Activated T-cell treated with anti-CD3 and anti-CD28 coated beads, Interleukin-2, amount 50 U/mL, for 4 hours (primary cell): ENCODE measurements around the gene STAB1. TPM values are rescaled to one million over a fixed set of nuclear protein-coding genes. Genes with fewer than 3 reads are reported as not detected.

ENCODE experiments used
- ATAC-seq, 2 donors: fragments of 200-7000 bp; cut with Tn5 transposase; one replicate each; pipeline ENCODE4 v1.10.0; 2021
- DNase-seq: peaks from one replicate; pipeline ENCODE4 v3.0.0-alpha.2; 2020
- H3K27me3 Mint-ChIP-seq: one replicate; pipeline ENCODE4 v1.8.0; 2021; ENCODE audit warnings: low read depth, mixed read lengths
- H3K36me3 Mint-ChIP-seq: one replicate; pipeline ENCODE4 v1.8.0; 2022; ENCODE audit warnings: mixed read lengths; ENCODE audit not compliant: insufficient read depth
- H3K4me1 Mint-ChIP-seq: one replicate; pipeline ENCODE4 v1.8.0; 2021; ENCODE audit warnings: low read depth, mixed read lengths
- H3K4me3 Mint-ChIP-seq: one replicate; pipeline ENCODE4 v1.8.0; 2021; ENCODE audit warnings: mild to moderate bottlenecking, moderate library complexity, mixed read lengths
- H3K9me3 Mint-ChIP-seq: one replicate; pipeline ENCODE4 v1.8.0; 2021; ENCODE audit warnings: mixed read lengths
- total RNA-seq, 3 donors: library from RNA; stranded (reverse); gene quantifications; one replicate each; pipeline ENCODE4 v1.2.1, GENCODE V29; 2021

The STAB1 gene
- total RNA-seq, 3 donors from 2014 or later = 0.30 to 0.73 (median 0.40) TPM

DNA sequence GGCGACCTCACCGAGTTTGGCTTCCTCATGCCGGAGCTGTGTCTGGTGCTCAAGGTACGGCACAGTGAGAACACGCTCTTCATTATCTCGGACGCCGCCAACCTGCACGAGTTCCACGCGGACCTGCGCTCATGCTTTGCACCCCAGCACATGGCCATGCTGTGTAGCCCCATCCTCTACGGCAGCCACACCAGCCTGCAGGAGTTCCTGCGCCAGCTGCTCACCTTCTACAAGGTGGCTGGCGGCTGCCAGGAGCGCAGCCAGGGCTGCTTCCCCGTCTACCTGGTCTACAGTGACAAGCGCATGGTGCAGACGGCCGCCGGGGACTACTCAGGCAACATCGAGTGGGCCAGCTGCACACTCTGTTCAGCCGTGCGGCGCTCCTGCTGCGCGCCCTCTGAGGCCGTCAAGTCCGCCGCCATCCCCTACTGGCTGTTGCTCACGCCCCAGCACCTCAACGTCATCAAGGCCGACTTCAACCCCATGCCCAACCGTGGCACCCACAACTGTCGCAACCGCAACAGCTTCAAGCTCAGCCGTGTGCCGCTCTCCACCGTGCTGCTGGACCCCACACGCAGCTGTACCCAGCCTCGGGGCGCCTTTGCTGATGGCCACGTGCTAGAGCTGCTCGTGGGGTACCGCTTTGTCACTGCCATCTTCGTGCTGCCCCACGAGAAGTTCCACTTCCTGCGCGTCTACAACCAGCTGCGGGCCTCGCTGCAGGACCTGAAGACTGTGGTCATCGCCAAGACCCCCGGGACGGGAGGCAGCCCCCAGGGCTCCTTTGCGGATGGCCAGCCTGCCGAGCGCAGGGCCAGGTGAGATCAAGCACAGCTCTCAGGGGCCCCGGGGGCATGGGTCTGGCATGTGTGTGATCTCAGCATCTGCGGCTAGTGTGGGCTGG is 7.1 kb upstream of the STAB1 start:
- no peak for ATAC-seq
- no peak overlapping the region for H3K4me3 Mint-ChIP-seq
- H3K4me1 Mint-ChIP-seq = no peaks in the 10 kb centered on the region

DNA sequence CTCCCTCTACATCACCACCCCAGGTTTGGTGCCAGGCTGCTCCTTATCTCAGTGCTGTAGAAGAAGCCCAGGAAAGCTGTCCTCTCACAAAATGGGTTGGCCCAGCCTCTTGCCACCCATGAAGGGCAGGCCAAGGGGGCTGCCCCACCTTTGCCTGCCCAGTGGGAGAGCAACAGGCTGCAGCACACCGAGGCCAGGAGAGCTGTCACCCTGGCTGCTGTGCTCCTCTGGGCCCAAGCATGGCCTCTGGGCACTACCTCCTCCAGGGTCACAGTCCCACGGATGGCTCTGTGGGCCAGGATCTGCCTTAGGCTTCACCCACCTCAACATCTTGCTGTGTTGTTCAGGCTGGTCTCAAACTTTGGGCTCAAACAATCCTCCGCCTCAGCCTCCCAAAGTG is 6.4 kb upstream of the STAB1 start:
- peaks cover 25% of the 10 kb centered on the region for H3K36me3 Mint-ChIP-seq
- no peak overlapping the region for H3K4me3 Mint-ChIP-seq
- H3K4me1 Mint-ChIP-seq = no peaks in the 10 kb centered on the region
- ATAC-seq = no peak
- H3K9me3 Mint-ChIP-seq = no peaks in the 10 kb centered on the region
- no peak for DNase-seq
- H3K27me3 Mint-ChIP-seq = no peaks in the 10 kb centered on the region

More for the DNA sequence above, 7.1 kb upstream of the STAB1 start:
- DNase-seq = no peak
- peaks cover 25% of the 10 kb centered on the region for H3K36me3 Mint-ChIP-seq
- H3K9me3 Mint-ChIP-seq = no peaks in the 10 kb centered on the region
- no peaks in the 10 kb centered on the region for H3K27me3 Mint-ChIP-seq

DNA sequence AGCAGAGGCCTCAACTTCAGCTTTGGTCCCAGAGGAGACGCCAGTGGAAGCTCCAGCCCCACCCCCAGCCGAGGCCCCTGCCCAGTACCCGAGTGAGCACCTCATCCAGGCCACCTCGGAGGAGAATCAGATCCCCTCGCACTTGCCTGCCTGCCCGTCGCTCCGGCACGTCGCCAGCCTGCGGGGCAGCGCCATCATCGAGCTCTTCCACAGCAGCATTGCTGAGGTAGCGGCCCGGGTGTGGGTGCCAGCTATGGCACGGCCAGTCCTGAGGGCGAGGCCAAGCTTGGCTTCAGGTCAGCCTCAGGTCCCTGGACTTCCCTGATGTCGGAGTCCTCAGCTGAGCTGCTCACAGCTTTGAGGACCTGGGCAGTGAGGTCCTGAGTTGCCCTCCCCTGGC is 5.7 kb upstream of the STAB1 start:
- no peak overlapping the region for H3K4me3 Mint-ChIP-seq
- no peaks in the 10 kb centered on the region for H3K4me1 Mint-ChIP-seq
- no peaks in the 10 kb centered on the region for H3K9me3 Mint-ChIP-seq
- ATAC-seq (no peak), DNase-seq (no peak)
- H3K27me3 Mint-ChIP-seq = no peaks in the 10 kb centered on the region
- peaks cover 22% of the 10 kb centered on the region for H3K36me3 Mint-ChIP-seq

DNA sequence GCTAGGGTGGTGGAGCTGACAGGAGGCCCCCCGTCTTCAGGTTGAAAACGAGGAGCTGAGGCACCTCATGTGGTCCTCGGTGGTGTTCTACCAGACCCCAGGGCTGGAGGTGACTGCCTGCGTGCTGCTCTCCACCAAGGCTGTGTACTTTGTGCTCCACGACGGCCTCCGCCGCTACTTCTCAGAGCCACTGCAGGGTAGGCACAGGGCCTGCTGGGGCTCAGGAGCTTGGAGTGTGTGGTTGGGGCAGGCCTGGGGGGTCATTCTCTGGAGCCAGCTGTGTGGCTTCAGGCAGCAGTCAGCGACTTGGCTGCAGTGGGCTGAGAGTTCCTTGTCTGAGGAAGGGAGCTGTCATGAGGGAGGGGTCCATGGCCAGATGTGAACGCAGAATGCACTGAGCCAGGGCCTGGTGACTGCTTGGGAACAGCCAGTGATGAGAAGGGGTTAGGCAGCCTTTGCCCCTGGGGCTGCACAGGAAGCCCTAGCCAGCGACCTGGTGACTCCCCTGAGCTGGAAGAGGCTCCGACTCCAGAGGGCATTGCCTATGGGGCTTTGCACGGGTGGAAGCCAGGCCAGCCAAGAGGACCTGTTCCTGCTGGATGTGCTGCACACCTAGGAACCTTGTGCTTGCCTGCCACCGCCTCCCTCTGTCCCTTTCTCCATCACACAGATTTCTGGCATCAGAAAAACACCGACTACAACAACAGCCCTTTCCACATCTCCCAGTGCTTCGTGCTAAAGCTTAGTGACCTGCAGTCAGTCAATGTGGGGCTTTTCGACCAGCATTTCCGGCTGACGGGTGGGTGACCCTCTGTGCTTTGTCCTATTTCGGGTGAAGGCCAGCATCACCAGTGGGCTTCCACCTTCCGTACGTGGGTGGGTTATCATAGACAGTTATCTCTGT is 4.9 kb upstream of the STAB1 start:
- Mint-ChIP-seq H3K27me3 (no peaks in the 10 kb centered on the region), H3K4me3 (no peak overlapping the region), H3K9me3 (no peaks in the 10 kb centered on the region), H3K4me1 (no peaks in the 10 kb centered on the region), H3K36me3 (peaks cover 19% of the 10 kb centered on the region)
- DNase-seq (no peak), ATAC-seq (no peak)

DNA sequence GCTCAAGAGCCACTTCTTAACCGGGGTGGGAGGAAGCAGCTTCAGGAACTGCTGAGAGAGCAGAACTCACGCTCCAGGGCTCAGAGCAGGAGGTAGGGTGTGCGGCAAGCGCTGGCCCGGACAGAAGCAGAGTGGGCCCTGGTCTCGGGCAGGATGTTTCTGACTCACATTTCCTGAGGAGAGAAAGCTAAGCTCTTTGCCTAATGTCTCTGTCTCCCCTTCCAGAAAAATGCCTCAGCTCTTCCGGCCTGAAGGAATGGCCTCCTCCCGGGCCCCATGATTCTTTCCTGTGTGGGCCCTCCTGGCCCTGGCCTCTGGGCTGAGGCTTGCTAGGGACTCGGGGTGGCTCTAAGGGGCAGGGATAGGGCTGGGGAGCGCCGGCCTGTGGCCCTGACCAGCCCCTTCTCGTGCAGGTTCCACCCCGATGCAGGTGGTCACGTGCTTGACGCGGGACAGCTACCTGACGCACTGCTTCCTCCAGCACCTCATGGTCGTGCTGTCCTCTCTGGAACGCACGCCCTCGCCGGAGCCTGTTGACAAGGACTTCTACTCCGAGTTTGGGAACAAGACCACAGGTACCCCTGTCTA is 4.1 kb upstream of the STAB1 start:
- no peaks in the 10 kb centered on the region for H3K9me3 Mint-ChIP-seq
- H3K4me3 Mint-ChIP-seq = no peak overlapping the region
- DNase-seq = no peak
- no peaks in the 10 kb centered on the region for H3K4me1 Mint-ChIP-seq
- no peak for ATAC-seq
- H3K27me3 Mint-ChIP-seq = no peaks in the 10 kb centered on the region
- peaks cover 18% of the 10 kb centered on the region for H3K36me3 Mint-ChIP-seq

DNA sequence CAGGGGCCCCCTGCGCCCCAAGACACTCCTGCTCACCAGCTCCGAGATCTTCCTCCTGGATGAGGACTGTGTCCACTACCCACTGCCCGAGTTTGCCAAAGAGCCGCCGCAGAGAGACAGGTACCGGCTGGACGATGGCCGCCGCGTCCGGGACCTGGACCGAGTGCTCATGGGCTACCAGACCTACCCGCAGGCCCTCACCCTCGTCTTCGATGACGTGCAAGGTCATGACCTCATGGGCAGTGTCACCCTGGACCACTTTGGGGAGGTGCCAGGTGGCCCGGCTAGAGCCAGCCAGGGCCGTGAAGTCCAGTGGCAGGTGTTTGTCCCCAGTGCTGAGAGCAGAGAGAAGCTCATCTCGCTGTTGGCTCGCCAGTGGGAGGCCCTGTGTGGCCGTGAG is 3.1 kb upstream of the STAB1 start:
- Mint-ChIP-seq H3K36me3 (peaks cover 18% of the 10 kb centered on the region), H3K4me3 (no peak overlapping the region), H3K27me3 (no peaks in the 10 kb centered on the region), H3K9me3 (no peaks in the 10 kb centered on the region), H3K4me1 (no peaks in the 10 kb centered on the region)
- ATAC-seq (no peak), DNase-seq (no peak)

DNA sequence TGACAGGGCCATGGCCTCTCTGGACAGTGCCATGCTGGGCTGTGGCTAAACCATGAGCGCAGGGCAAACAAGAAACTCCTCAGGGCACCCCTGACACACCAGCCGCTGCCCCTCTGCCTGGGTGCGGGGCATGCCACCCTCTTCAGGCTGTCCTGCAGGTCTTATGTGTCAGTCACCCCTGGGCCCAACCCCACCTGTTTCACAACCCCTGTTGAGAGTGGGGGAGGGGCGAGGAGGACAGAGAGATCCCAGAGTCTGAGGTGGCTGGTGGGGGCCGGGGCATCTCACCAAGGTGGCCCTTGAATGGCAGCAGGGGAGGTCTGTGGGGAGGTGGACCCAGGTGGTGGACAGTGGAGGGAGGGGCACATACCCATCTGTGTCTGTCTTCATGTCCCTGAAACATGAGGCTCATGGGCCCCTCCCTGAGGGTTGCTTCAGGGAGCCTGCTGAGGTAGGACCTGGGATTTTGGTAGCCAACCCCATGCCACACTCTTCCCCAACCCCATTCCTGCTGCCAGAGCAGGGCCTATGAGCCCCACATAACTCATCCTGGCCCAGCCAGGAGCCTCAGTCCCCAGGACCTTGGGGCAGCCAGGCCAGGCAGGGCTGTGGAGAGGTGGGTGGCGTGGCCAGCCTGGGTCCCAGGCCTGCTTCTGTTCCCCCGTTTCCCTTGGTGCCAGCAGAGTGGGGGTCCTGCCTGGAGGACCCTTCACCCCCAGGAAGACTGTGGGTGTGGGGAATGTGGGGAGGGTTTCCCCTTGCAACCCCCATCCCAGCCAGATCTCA is 1.7 kb upstream of the STAB1 start:
- DNase-seq (no peak), ATAC-seq (no peak)
- Mint-ChIP-seq H3K36me3 (peaks cover 9% of the 10 kb centered on the region), H3K4me1 (no peaks in the 10 kb centered on the region), H3K9me3 (no peaks in the 10 kb centered on the region), H3K4me3 (no peak overlapping the region), H3K27me3 (no peaks in the 10 kb centered on the region)

DNA sequence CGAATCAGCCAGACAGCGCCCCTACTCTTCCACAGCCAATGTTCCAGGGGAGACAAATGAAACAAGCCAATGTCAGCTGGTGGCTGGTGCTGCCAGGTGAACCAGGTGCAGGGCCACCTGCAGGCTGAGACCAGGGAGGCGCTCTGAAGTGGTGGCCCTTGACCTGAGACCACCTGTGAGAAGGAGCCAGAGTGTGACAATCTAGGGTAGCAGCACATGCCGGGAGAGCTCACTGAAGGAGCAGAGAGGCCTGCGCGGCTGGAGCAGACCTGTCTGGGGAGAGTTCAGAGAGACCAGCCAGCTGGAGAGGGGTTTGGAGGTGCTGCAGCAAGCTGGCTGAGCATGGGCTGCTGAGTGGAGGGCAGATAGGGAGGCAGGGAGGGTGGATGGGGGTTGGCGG is 693 bp upstream of the STAB1 start:
- no peak for ATAC-seq
- no peak overlapping the region for H3K4me3 Mint-ChIP-seq
- no peaks in the 10 kb centered on the region for H3K9me3 Mint-ChIP-seq
- H3K36me3 Mint-ChIP-seq = peaks cover 9% of the 10 kb centered on the region
- H3K4me1 Mint-ChIP-seq = no peaks in the 10 kb centered on the region
- no peak for DNase-seq
- no peaks in the 10 kb centered on the region for H3K27me3 Mint-ChIP-seq

DNA sequence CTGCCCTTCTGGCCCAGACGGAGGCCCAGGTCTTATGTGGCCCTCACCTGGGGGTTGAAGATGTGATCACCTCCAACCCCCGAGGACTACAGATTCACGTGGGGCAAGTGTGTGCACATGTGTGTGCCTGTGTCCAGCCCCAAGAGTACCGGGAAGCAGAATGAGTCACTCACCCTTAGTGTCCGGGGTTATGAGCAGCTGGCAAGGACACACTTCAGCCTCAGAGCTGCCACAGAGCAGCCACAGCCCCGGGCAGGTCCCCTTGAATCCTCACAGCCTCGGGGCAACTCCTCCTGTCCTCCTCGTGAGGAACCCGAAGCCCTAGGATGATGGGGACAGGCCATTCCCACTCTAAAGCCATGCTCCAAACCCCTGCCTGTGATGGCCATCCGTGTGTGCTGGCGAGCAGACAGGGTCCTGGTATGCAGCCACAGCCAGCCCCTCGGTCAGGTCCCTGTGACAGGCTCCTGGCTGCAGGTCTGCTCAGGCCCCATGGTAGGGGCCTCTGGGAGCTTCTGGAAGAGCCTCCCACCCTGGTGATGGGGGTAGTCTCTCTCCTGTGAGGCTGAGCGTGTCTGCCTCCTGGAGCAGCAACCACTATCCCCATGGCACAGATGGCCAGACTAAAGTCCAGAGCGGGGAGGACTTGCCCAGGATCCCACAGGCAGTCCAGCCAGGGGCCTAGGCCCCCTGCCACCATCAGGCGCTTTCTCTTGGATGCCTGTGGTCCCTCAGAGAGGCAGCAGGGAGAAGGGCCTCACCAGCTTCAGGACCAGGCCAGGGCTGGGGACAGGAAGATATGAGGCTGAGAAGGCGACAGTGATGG is 852 bp downstream of the STAB1 start:
- no peak overlapping the region for H3K4me3 Mint-ChIP-seq
- H3K4me1 Mint-ChIP-seq = no peaks in the 10 kb centered on the region
- H3K9me3 Mint-ChIP-seq = no peaks in the 10 kb centered on the region
- H3K27me3 Mint-ChIP-seq = no peaks in the 10 kb centered on the region
- ATAC-seq (no peak), DNase-seq (no peak)
- peaks cover 7% of the 10 kb centered on the region for H3K36me3 Mint-ChIP-seq

DNA sequence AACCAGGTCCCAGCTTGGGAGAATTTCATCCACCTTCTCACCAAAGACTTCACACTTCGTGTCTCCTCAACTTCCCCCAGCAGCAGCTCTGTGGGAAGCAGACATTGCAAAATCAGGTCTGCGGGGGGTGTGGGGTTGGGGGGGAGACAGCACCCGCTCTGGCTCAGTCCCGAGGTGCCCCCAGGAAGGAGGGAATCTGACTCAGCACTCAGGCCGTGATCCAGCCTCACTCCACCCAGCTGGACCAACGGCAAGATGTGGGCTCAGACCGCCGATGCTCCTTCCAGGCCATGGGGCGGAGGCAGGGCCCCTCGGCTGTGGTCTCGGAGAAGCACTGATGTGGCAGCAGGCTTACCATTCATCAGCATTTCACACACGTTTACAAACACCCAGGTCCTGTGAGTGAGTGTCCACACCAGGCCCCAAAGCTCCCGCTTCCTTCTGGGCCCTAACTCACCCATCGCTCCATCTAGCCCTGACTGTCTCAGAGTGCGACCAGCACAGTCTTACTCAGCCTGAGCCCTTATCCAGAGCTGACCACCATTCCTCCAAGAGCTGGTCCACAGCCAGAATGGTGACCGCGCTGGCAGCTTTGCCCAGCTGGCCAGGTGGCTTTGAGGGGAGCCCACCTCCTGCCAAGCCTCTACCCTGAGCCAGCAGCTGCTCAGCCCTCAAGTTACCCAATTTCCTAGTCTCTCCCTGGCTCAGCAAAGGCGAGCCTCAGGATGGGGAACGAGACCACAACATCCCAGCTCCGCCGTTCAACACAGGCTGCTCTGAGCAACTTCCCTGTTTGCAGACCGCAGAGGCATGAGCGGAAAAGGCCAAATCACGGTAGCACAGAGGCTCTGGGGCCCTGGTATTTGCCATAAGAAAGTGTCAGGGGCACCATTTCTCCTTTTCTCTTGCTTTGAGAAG is 3.3 kb downstream of the STAB1 start:
- no peak overlapping the region for H3K4me3 Mint-ChIP-seq
- ATAC-seq (no peak), DNase-seq (no peak)
- H3K9me3 Mint-ChIP-seq = no peaks in the 10 kb centered on the region
- H3K36me3 Mint-ChIP-seq = no peaks in the 10 kb centered on the region
- no peaks in the 10 kb centered on the region for H3K4me1 Mint-ChIP-seq
- no peaks in the 10 kb centered on the region for H3K27me3 Mint-ChIP-seq

DNA sequence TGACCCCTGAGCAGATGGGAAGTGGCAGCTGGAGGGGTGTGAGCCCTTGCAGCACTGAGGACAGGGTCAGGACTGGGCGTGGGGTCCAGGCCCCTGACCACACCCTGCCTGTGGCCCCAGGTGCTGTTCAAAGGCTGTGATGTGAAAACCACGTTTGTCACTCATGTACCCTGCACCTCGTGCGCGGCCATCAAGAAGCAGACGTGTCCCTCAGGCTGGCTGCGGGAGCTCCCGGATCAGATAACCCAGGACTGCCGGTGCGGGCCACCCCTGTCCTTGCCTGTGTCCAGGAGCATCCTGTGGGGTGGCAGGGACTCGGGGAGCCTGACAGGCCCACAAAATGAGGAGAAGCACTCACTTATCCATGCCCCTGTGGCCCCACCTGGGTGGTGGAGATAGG is 5.9 kb downstream of the STAB1 start:
- no peaks in the 10 kb centered on the region for H3K36me3 Mint-ChIP-seq
- no peak overlapping the region for H3K4me3 Mint-ChIP-seq
- no peak for ATAC-seq
- DNase-seq = no peak
- no peaks in the 10 kb centered on the region for H3K27me3 Mint-ChIP-seq
- H3K4me1 Mint-ChIP-seq = no peaks in the 10 kb centered on the region
- no peaks in the 10 kb centered on the region for H3K9me3 Mint-ChIP-seq

DNA sequence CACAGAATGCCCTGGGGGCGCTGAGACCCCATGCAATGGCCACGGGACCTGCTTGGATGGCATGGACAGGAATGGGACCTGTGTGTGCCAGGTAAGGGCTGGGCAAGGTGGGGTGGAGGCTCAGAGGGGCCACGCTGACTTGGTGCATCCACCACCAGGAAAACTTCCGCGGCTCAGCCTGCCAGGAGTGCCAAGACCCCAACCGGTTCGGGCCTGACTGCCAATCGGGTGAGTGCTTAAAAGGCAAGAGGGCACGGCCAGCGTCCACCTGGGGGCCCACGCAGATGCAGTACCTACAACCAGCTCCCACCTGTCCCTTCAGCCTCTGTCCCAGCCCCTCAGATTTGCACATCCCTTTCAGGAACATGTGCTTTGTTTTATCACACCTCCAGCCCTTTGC is 6.9 kb downstream of the STAB1 start:
- DNase-seq = no peak
- no peak overlapping the region for H3K4me3 Mint-ChIP-seq
- no peak for ATAC-seq
- H3K4me1 Mint-ChIP-seq = no peaks in the 10 kb centered on the region
- H3K9me3 Mint-ChIP-seq = no peaks in the 10 kb centered on the region
- H3K27me3 Mint-ChIP-seq = no peaks in the 10 kb centered on the region
- no peaks in the 10 kb centered on the region for H3K36me3 Mint-ChIP-seq
